DOHH2 (cell line): ENCODE measurements around the gene CDCP1.

ENCODE experiments used
- CTCF ChIP-seq: fragments of 200-600 bp; sonication (generic); IDR thresholded peaks from one replicate; pipeline ENCODE4 v1.5.1; 2014; ENCODE audit warnings: antibody characterized with exemption, mild to moderate bottlenecking, low read depth, low read length; ENCODE audit not compliant: poor library complexity, severe bottlenecking
- EZH2phosphoT487 ChIP-seq: fragments of 200-600 bp; sonication (generic); IDR thresholded peaks from 2 replicates; pipeline ENCODE4 v1.6.1; 2017; ENCODE audit warnings: borderline replicate concordance, mild to moderate bottlenecking, antibody characterized with exemption, low read length, moderate library complexity, mixed read lengths

- TF ChIP-seq CTCF: no peak
- no peak for TF ChIP-seq EZH2phosphoT487
Measured at GRCh38 chr3:45163481-45163880, 17.3 kb upstream of the CDCP1 start.
